Upper lobe of left lung (tissue), 6 donors: ENCODE measurements around the gene ERP27. TPM values are rescaled to one million over a fixed set of nuclear protein-coding genes. Genes with fewer than 3 reads are reported as not detected.

Experiments
- ATAC-seq, 2 donors: fragments of 200-7000 bp; cut with Tn5 transposase; one replicate each; pipeline ENCODE4 v1.9.1; 2022; ENCODE audit warnings: mild to moderate bottlenecking in 2 of 2, moderate library complexity in 2 of 2; ENCODE audit not compliant: low FRiP score in 2 of 2
- DNase-seq, 2 donors: peaks; one replicate each; pipeline ENCODE4 v3.0.0-alpha.2; 2019 to 2020
- H3K27ac ChIP-seq, 4 donors: fragments of 200-600 bp; sonication (generic); one replicate each; pipeline ENCODE4 v1.5.1; 2016 to 2019
- H3K27me3 ChIP-seq, 4 donors: fragments of 200-600 bp; sonication (generic); one replicate each; pipeline ENCODE4 v1.5.1; 2017 to 2019
- H3K36me3 ChIP-seq, 4 donors: fragments of 200-600 bp; sonication (generic); one replicate each; pipeline ENCODE4 v1.5.1; 2016 to 2019
- H3K4me1 ChIP-seq, 4 donors: fragments of 200-600 bp; sonication (generic); one replicate each; pipeline ENCODE4 v1.5.1; 2018 to 2019
- H3K4me3 ChIP-seq, 4 donors: fragments of 200-600 bp; sonication (generic); one replicate each; pipeline ENCODE4 v1.5.1; 2017 to 2019; ENCODE audit warnings: mild to moderate bottlenecking in 2 of 4, moderate library complexity in 1 of 4
- H3K9me3 ChIP-seq, 4 donors: fragments of 200-600 bp; sonication (generic); one replicate each; pipeline ENCODE4 v1.5.1; 2018 to 2019
- EP300 ChIP-seq, 4 donors: sonication (generic); formaldehyde crosslinking; IDR thresholded peaks; one replicate each; pipeline ENCODE4 v1.5.1; 2017; ENCODE audit warnings: antibody characterized with exemption in 4 of 4, control low read depth in 2 of 4
- POLR2A ChIP-seq, 4 donors: fragments of 450-650 bp; IDR thresholded peaks; one replicate each; pipeline ENCODE4 v1.5.1; 2016 to 2017; ENCODE audit warnings: antibody characterized with exemption in 4 of 4, mild to moderate bottlenecking in 2 of 4
- POLR2AphosphoS5 ChIP-seq, 2 donors: sonication (generic); formaldehyde crosslinking; IDR thresholded peaks; one replicate each; pipeline ENCODE4 v1.5.1; 2017; ENCODE audit warnings: antibody characterized with exemption in 2 of 2
- WGBS, 2 donors: methylation state at CpG; one replicate each; pipeline ENCODE4 v1.1.5; 2017 to 2018; 5-methylcytosine and 5-hydroxymethylcytosine counted together
- total RNA-seq, 6 donors: library from RNA; depleted of rRNA in 4 of 6; stranded (reverse); fragments of >200 nt in 4 of 6; gene quantifications; one replicate each; pipeline versions ENCODE4 v1.1.0 to v1.2.1, GENCODE V29; 2016 to 2021
- TF ChIP-seq, protein P1 (sequence below), 6 experiments: fragments of 450-650 bp in 4 of 6; fragments of 200-600 bp in 2 of 6; sonication (generic) in 2 of 6; IDR thresholded peaks; one replicate each; pipeline ENCODE4 v1.5.1; 2016 to 2019; ENCODE audit warnings: antibody characterized with exemption in 6 of 6
- donor health status: DM: no; HTN: no; CAD: no; lungs with moderate emphysema.
- donor health status: DM: no; HTN: yes; CAD: no; lungs with severe emphysema.

The ERP27 gene
- total RNA-seq, 6 donors from 2014 or later: 1.2 to 25.0 (median 9.3) TPM; not detected in 1

DNA sequence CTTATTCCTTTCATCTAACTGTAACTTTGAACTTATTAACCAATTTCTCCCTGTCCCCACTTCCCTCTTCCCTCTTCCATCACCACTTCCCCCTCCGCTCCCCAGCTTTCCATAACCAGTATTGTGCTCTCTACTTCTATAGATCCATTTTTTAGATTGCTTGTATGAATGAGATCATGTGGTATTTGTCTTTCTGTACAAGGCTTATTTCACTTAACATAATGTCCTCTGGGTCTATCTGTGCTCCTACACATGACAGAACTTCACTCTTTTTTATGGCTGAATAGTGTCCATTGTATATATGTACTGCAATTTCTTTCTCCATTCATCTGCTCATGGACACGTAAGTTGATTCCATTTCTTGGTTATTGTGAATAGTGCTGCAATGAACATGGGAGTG is 14.4 kb downstream of the ERP27 start:
- H3K27ac ChIP-seq: no peak overlapping the region
- TF ChIP-seq EP300 (IDR thresholded peaks at IDR 0.05) (no peak), POLR2A (IDR thresholded peaks at IDR 0.05) (no peak), POLR2AphosphoS5 (IDR thresholded peaks at IDR 0.05) (no peak)
- TF ChIP-seq, protein P1, sequence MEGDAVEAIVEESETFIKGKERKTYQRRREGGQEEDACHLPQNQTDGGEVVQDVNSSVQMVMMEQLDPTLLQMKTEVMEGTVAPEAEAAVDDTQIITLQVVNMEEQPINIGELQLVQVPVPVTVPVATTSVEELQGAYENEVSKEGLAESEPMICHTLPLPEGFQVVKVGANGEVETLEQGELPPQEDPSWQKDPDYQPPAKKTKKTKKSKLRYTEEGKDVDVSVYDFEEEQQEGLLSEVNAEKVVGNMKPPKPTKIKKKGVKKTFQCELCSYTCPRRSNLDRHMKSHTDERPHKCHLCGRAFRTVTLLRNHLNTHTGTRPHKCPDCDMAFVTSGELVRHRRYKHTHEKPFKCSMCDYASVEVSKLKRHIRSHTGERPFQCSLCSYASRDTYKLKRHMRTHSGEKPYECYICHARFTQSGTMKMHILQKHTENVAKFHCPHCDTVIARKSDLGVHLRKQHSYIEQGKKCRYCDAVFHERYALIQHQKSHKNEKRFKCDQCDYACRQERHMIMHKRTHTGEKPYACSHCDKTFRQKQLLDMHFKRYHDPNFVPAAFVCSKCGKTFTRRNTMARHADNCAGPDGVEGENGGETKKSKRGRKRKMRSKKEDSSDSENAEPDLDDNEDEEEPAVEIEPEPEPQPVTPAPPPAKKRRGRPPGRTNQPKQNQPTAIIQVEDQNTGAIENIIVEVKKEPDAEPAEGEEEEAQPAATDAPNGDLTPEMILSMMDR (IDR thresholded peaks at IDR 0.05): no peak
- H3K4me3 ChIP-seq: no peak overlapping the region
- H3K4me1 ChIP-seq: peaks cover 0 to 5% (median 0%) of the 10 kb centered on the region in 4 donors
- 88 to 95% methylated on average over 2 of the region's 2 CpGs for WGBS, 2 donors
- ATAC-seq (no peak), DNase-seq (no peak)
- no peaks in the 10 kb centered on the region for H3K27me3 ChIP-seq
- H3K9me3 ChIP-seq: no peaks in the 10 kb centered on the region
- H3K36me3 ChIP-seq: no peaks in the 10 kb centered on the region

DNA sequence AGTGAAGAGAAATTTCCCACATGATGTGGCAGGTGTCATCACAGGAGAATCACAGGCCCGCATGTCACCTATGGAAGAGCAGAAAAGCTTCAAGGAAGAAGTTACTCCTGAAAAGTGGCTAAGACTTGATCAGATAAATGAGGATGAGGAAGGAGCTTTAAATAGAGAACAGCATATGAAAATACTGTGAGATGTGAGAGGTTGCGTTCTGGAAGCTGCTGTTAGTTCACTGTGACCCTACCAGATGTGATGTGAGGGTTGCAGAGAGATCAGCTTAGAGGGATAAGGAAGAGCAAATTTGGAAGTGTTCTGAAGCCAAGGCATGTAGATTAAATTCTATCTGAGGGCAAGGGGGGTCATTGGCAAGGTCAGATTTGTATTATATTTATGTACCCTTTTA is 17.1 kb downstream of the ERP27 start:
- no peaks in the 10 kb centered on the region for H3K4me1 ChIP-seq
- no peak for TF ChIP-seq EP300 (IDR thresholded peaks at IDR 0.05)
- TF ChIP-seq POLR2A (IDR thresholded peaks at IDR 0.05): no peak
- TF ChIP-seq POLR2AphosphoS5 (IDR thresholded peaks at IDR 0.05): no peak
- TF ChIP-seq, protein P1 (IDR thresholded peaks at IDR 0.05): no peak
- WGBS, 2 donors: 98 to 99% methylated on average over 2 of the region's 2 CpGs
- no peak overlapping the region for H3K4me3 ChIP-seq
- H3K9me3 ChIP-seq: no peaks in the 10 kb centered on the region
- no peaks in the 10 kb centered on the region for H3K27me3 ChIP-seq
- DNase-seq (no peak), ATAC-seq (no peak)
- H3K36me3 ChIP-seq: peaks cover 0 to 7% (median 0%) of the 10 kb centered on the region in 4 donors
- H3K27ac ChIP-seq: no peak overlapping the region

DNA sequence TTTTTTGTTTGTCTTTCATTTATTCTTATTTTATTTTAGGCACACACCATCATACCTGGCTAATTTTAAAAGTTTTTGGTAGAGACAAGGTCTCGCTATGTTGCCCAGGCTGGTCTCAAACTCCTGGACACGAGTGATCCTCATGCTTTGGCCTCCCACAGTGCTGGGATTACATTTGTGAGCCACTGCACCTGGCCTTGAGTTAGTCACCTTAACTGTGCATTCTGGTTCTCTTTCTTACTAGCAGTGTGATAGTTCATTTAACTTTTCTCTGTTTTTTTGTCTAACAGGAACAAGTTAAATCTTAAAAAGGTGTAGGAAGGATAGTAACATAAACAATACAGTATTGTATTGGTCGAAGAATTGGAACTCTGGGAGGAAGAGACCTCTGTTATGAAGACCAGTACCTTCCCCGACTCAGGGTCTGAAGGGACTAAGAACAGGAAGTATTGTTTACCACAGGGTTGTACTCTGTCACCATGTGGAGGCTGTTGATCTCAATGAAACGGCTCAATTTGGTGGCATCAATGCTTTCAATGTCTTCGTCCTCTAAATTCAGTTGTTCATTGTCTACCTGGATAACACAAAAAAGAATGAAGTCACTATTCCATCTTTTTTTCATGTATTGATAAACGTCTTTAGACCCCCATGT is 17.7 kb downstream of the ERP27 start:
- 49 to 62% methylated on average over 7 of the region's 7 CpGs for WGBS, 2 donors

DNA sequence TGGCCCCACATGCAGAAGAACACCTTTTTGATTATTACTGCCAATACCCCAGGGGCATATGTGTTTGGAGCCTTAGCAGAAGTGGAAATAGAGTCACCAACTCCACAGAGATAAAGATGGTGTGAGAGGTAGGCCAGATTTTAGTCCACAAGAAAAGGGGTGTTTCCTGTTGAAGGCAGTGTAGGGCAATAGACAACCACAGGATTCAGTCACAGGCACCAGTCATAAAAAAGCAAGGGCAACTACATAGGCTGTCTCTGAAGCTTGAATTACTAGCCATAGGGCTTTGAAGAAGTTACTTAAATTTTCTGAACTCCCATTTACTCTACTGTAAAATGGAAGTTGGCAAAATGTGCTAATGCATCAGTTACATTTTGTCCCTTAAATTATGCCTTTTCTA is 18.9 kb downstream of the ERP27 start:
- no peak for TF ChIP-seq POLR2AphosphoS5 (IDR thresholded peaks at IDR 0.05)
- no peak for TF ChIP-seq EP300 (IDR thresholded peaks at IDR 0.05)
- TF ChIP-seq, protein P1 (IDR thresholded peaks at IDR 0.05): no peak
- TF ChIP-seq POLR2A (IDR thresholded peaks at IDR 0.05): no peak
- Histone ChIP-seq H3K27me3 (no peaks in the 10 kb centered on the region), H3K27ac (no peak overlapping the region), H3K9me3 (no peaks in the 10 kb centered on the region), H3K4me3 (no peak overlapping the region), H3K36me3 (peaks cover 0 to 8% (median 0%) of the 10 kb centered on the region in 4 donors), H3K4me1 (no peaks in the 10 kb centered on the region)
- no peak for ATAC-seq
- DNase-seq: no peak

More for the DNA sequence above, 17.7 kb downstream of the ERP27 start:
- Histone ChIP-seq H3K27me3 (no peaks in the 10 kb centered on the region), H3K4me1 (no peaks in the 10 kb centered on the region), H3K27ac (no peak overlapping the region), H3K9me3 (no peaks in the 10 kb centered on the region), H3K4me3 (no peak overlapping the region), H3K36me3 (peaks cover 0 to 7% (median 0%) of the 10 kb centered on the region in 4 donors)
- DNase-seq: no peak
- TF ChIP-seq EP300 (IDR thresholded peaks at IDR 0.05): no peak
- TF ChIP-seq POLR2A (IDR thresholded peaks at IDR 0.05): no peak
- TF ChIP-seq, protein P1 (IDR thresholded peaks at IDR 0.05): no peak
- TF ChIP-seq POLR2AphosphoS5 (IDR thresholded peaks at IDR 0.05): no peak
- ATAC-seq: no peak

DNA sequence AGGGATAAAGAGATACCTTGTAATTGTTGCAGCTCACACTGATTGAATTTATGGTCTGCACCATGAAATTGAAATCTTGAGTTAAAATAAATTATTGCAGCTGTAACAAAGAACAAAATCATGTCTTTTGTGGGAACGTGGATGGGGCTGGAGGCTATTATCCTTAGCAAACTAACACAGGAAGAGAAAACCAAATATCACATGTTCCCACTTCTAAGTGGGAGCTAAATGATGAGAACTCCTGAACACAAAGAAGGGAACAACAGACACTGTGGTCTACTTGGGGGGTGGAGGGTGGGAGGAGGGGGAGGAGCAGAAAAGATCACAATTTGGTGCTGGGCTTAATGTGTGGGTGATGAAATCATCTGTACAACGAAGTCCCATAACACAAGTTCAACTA is 22.6 kb downstream of the ERP27 start:
- H3K36me3 ChIP-seq: peaks cover 0 to 14% (median 0%) of the 10 kb centered on the region in 4 donors
- H3K27ac ChIP-seq: no peak overlapping the region
- no peak overlapping the region for H3K4me3 ChIP-seq
- TF ChIP-seq POLR2AphosphoS5 (IDR thresholded peaks at IDR 0.05): no peak
- TF ChIP-seq POLR2A (IDR thresholded peaks at IDR 0.05): no peak
- TF ChIP-seq, protein P1 (IDR thresholded peaks at IDR 0.05): no peak
- TF ChIP-seq EP300 (IDR thresholded peaks at IDR 0.05): no peak
- ATAC-seq (no peak), DNase-seq (no peak)
- H3K27me3 ChIP-seq: no peaks in the 10 kb centered on the region
- H3K9me3 ChIP-seq: no peaks in the 10 kb centered on the region
- no peaks in the 10 kb centered on the region for H3K4me1 ChIP-seq
- WGBS, 2 donors: 60 to 66% methylated on average over 2 of the region's 2 CpGs
